CD1c-positive myeloid dendritic cell (primary cell): ENCODE results near the gene OR2T33.
"Not testable (repeated sequence)": the region's sequence is repeated elsewhere in the genome, so short reads cannot be mapped to it uniquely, and the experiment has no call there.

Experiments used
- DNase-seq: peaks from one replicate; pipeline ENCODE4 v3.0.0-alpha.2; 2016; ENCODE audit errors: extremely low spot score

Gene OR2T33

GRCh38 chr1:248277876-248278275 is at the start of gene OR2T33:
OR2T33 (minus strand) TSS chr1:248277976; CDS start chr1:248273814, 4,162 bp downstream.
- no peak for DNase-seq

- no peak for DNase-seq
Observed at GRCh38 chr1:248324468-248324867, 46.7 kb upstream of the OR2T33 start, which contains the start of gene OR2M7. OR2M7 (minus strand) TSS chr1:248324568; CDS start chr1:248324568, 0 bp downstream.

- DNase-seq, result no peak
Observed at GRCh38 chr1:248316796-248317195, 39.0 kb upstream of the OR2T33 start.

GRCh38 chr1:248306740-248307139 is 29.0 kb upstream of the OR2T33 start:
- DNase-seq, result not testable (repeated sequence)

- DNase-seq, result no peak
Observed at GRCh38 chr1:248306103-248306502, 28.3 kb upstream of the OR2T33 start.

- DNase-seq, result not testable (repeated sequence)
Observed at GRCh38 chr1:248305672-248306071, 27.9 kb upstream of the OR2T33 start.

GRCh38 chr1:248303324-248303723 is 25.5 kb upstream of the OR2T33 start, which contains the start of gene OR2T12:
OR2T12 (minus strand) TSS chr1:248303424; CDS start chr1:248295578, 7,846 bp downstream.
- no peak for DNase-seq

GRCh38 chr1:248288391-248288790 is 10.6 kb upstream of the OR2T33 start:
- DNase-seq, result no peak

GRCh38 chr1:248273225-248273624 is 4.6 kb downstream of the OR2T33 start:
- DNase-seq, result not testable (repeated sequence)

GRCh38 chr1:248268178-248268577 is 9.6 kb downstream of the OR2T33 start:
- no peak for DNase-seq

GRCh38 chr1:248259309-248259708 is 18.5 kb downstream of the OR2T33 start:
- DNase-seq, result not testable (repeated sequence)

- peak; percentile 62 for DNase-seq
Observed at GRCh38 chr1:248243204-248243603, 34.6 kb downstream of the OR2T33 start.

- no peak for DNase-seq
Observed at GRCh38 chr1:248239478-248239877, 38.3 kb downstream of the OR2T33 start.

GRCh38 chr1:248231117-248231516 is 46.7 kb downstream of the OR2T33 start, which contains the start of gene OR2M4:
OR2M4 (plus strand) TSS chr1:248231417; CDS start chr1:248238929, 7,512 bp downstream.
- DNase-seq, result no peak

- no peak for DNase-seq
Observed at GRCh38 chr1:248229360-248229908, 48.3 kb downstream of the OR2T33 start.

- DNase-seq, result no peak
Observed at GRCh38 chr1:248225537-248225936, 52.2 kb downstream of the OR2T33 start.
